ENCODE data around the gene MORC2. TPM values are rescaled to one million over a fixed set of nuclear protein-coding genes. Genes with fewer than 3 reads are reported as not detected.
A peak's percentile ranks its signal among the peaks of the same experiment; 100 is the strongest.

The MORC2 gene
- total and polyA plus RNA-seq, 10 of the 15 experiments (the other 5 are each of a cell fraction or from before 2014, with no cell fraction given) = 1.7 to 16.3 (median 9.0) TPM

DNA sequence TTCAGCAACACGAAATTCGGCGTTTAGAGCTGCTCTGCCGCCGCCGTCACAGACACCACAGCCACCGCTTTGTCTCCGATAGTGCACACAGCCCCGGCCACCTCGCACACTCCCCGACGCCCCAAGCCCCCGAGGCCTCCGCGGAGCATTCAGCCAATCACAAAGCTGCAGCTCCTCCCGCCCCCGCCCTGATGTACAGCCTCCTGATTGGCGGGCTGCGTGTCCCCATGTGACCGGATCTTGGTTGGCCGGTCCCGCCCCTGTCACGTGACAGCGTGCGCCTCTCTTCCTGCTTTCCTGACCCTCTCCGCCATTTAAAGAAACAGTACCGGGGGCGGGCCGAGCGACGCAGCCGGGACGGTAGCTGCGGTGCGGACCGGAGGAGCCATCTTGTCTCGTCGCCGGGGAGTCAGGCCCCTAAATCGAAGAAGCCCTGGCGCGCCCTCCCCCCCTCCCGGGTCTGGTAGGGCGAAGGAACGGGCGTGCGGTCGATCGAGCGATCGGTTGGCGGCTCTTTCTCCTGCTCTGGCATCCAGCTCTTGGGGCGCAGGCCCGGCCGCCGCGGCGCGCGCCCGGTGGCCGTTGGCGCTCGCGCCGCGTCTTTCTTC, 454 bp upstream of the MORC2 start, which contains the start of gene TUG1 (continued):
- TF ChIP-seq NFYA (IDR thresholded peaks at IDR 0.05; ENCODE audit: borderline replicate concordance, low read depth, low read length) (no peak), ZNF24 (IDR thresholded peaks at IDR 0.05) (no peak), SIN3A (IDR thresholded peaks at IDR 0.05; ENCODE audit: low read depth, low read length) (no peak), SKIL (IDR thresholded peaks at IDR 0.05; ENCODE audit: low read depth, poor library complexity, severe bottlenecking) (no peak), NFXL1 (IDR thresholded peaks at IDR 0.05; ENCODE audit: borderline replicate concordance) (no peak; the same call in 1 of the 2 replicates), IKZF1 (conservative IDR thresholded peaks at IDR 0.05) (peak; percentile 60), EED (IDR thresholded peaks at IDR 0.05; ENCODE audit: low read depth) (no peak), CBX5 (IDR thresholded peaks at IDR 0.05; ENCODE audit: low read depth) (peak; percentile 82; the same call in 1 of the 2 replicates), EGR1 (IDR thresholded peaks at IDR 0.05; ENCODE audit: borderline replicate concordance in 1 of 2, low read depth in 2 of 2, low read length in 2 of 2) (peak; percentile 17 to 77), RB1 (IDR thresholded peaks at IDR 0.05; ENCODE audit: borderline replicate concordance) (no peak), CHD2 (IDR thresholded peaks at IDR 0.05; ENCODE audit: borderline replicate concordance, low read depth, low read length) (peak; percentile 74; the same call in 1 of the 2 replicates), TCF3 (IDR thresholded peaks at IDR 0.05; ENCODE audit: borderline replicate concordance, insufficient read depth, low read depth, low read length) (0 out of 2 replicates have a peak, but pooled peaks have one; percentile 36), SP1 (IDR thresholded peaks at IDR 0.05; ENCODE audit: low read depth, low read length) (peak; percentile 91), NBN (IDR thresholded peaks at IDR 0.05) (peak; percentile 34; the same call in 1 of the 2 replicates), YY1 (IDR thresholded peaks at IDR 0.05; ENCODE audit: low read depth, low read length) (peak; percentile 93), NRF1 (conservative IDR thresholded peaks at IDR 0.05; ENCODE audit: low read depth, low read length) (no peak), E2F4 (IDR thresholded peaks at IDR 0.05; ENCODE audit: low read depth, low read length) (no peak), SUZ12 (IDR thresholded peaks at IDR 0.05; ENCODE audit: unreplicated experiment) (no peak), MYC (IDR thresholded peaks at IDR 0.05; ENCODE audit: insufficient read depth, insufficient read length, insufficient replicate concordance, low read length, severe bottlenecking) (no peak), SMAD1 (IDR thresholded peaks at IDR 0.05; ENCODE audit: low read depth, partially characterized antibody) (no peak), MAX (IDR thresholded peaks at IDR 0.05; ENCODE audit: low read depth, low read length) (peak; percentile 96), ZNF207 (IDR thresholded peaks at IDR 0.05; ENCODE audit: borderline replicate concordance) (peak; percentile 92; the same call in 1 of the 2 replicates)
- TF ChIP-seq, protein P1, sequence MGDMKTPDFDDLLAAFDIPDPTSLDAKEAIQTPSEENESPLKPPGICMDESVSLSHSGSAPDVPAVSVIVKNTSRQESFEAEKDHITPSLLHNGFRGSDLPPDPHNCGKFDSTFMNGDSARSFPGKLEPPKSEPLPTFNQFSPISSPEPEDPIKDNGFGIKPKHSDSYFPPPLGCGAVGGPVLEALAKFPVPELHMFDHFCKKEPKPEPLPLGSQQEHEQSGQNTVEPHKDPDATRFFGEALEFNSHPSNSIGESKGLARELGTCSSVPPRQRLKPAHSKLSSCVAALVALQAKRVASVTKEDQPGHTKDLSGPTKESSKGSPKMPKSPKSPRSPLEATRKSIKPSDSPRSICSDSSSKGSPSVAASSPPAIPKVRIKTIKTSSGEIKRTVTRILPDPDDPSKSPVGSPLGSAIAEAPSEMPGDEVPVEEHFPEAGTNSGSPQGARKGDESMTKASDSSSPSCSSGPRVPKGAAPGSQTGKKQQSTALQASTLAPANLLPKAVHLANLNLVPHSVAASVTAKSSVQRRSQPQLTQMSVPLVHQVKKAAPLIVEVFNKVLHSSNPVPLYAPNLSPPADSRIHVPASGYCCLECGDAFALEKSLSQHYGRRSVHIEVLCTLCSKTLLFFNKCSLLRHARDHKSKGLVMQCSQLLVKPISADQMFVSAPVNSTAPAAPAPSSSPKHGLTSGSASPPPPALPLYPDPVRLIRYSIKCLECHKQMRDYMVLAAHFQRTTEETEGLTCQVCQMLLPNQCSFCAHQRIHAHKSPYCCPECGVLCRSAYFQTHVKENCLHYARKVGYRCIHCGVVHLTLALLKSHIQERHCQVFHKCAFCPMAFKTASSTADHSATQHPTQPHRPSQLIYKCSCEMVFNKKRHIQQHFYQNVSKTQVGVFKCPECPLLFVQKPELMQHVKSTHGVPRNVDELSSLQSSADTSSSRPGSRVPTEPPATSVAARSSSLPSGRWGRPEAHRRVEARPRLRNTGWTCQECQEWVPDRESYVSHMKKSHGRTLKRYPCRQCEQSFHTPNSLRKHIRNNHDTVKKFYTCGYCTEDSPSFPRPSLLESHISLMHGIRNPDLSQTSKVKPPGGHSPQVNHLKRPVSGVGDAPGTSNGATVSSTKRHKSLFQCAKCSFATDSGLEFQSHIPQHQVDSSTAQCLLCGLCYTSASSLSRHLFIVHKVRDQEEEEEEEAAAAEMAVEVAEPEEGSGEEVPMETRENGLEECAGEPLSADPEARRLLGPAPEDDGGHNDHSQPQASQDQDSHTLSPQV (IDR thresholded peaks at IDR 0.05) = 0 out of 2 replicates have a peak, but pooled peaks have one; percentile 31

Measured in GM12878 (cell line).